ENCODE results near the gene IGSF22. TPM values are rescaled to one million over a fixed set of nuclear protein-coding genes. Genes with fewer than 3 reads are reported as not detected.

IGSF22 gene
- polyA plus RNA-seq, 1 of the 3 experiments (the other 2 are of a cell fraction), result 0.02 TPM

GRCh38 chr11:18768472-18768901, 42.5 kb upstream of the IGSF22 start:
- peaks cover 13% of the 10 kb centered on the region for H3F3A ChIP-seq (replicated peaks; ENCODE audit: insufficient read depth)
- TF ChIP-seq ZBTB33 (IDR thresholded peaks at IDR 0.05; ENCODE audit: borderline replicate concordance, low read depth), result no peak
- TF ChIP-seq RAD21 (IDR thresholded peaks at IDR 0.05; ENCODE audit: low read length), result no peak
- TF ChIP-seq RFX5 (IDR thresholded peaks at IDR 0.05; ENCODE audit: low read length), result no peak
- TF ChIP-seq, protein P1, sequence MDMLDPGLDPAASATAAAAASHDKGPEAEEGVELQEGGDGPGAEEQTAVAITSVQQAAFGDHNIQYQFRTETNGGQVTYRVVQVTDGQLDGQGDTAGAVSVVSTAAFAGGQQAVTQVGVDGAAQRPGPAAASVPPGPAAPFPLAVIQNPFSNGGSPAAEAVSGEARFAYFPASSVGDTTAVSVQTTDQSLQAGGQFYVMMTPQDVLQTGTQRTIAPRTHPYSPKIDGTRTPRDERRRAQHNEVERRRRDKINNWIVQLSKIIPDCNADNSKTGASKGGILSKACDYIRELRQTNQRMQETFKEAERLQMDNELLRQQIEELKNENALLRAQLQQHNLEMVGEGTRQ (IDR thresholded peaks at IDR 0.05; ENCODE audit: borderline replicate concordance, low read depth, low read length), result no peak
- no peak for TF ChIP-seq RCOR1 (IDR thresholded peaks at IDR 0.05; ENCODE audit: low read length)
- no peak for TF ChIP-seq POLR2AphosphoS5 (IDR thresholded peaks at IDR 0.05; ENCODE audit: low read depth, low read length)
- TF ChIP-seq TCF12 (IDR thresholded peaks at IDR 0.05), result no peak
- TF ChIP-seq CHD2 (IDR thresholded peaks at IDR 0.05; ENCODE audit: low read length, partially characterized antibody), result no peak
- no peak for TF ChIP-seq FOXM1 (IDR thresholded peaks at IDR 0.05; ENCODE audit: low read depth)
- POLR2A ChIA-PET, result no interaction called here
- no peaks in the 10 kb centered on the region for H3K27me3 ChIP-seq (ENCODE audit: insufficient read depth)
- no peaks in the 10 kb centered on the region for H3K79me2 ChIP-seq (ENCODE audit: insufficient read depth)
- H2AFZ ChIP-seq (ENCODE audit: low read depth), result no peak overlapping the region
- no peak overlapping the region for H3K9ac ChIP-seq
- H3K9me3 ChIP-seq, result no peaks in the 10 kb centered on the region
- H3K36me3 ChIP-seq (replicated peaks in 1 of 2; ENCODE audit: control insufficient read depth in 1 of 2, insufficient read depth in 2 of 2, low read length in 1 of 2), result no peaks in the 10 kb centered on the region
- 77% methylated on average over 4 of the region's 4 CpGs for WGBS (ENCODE audit: low lambda C conversion rate)
- CTCF ChIA-PET, result interaction anchor here (1.5 to 1.6 kb wide), 4 partner anchors 10 to 37 kb away, joined by 4 to 10 read pairs (median 4); no protein-coding TSS in a partner anchor
- H3K4me1 ChIP-seq (ENCODE audit: control insufficient read depth in 1 of 2, insufficient read depth in 2 of 2, low read depth in 1 of 2, low read length in 1 of 2), result 0 out of 4 replicates have a peak, but pooled peaks cover 0 to under 1% of the 10 kb centered on the region in 2 experiments
- no peak overlapping the region for H3K4me2 ChIP-seq
- DNase-seq, result no peak
- H3K27ac ChIP-seq (ENCODE audit: low read depth in 2 of 2, low read length in 1 of 2), result no peak overlapping the region
- no peaks in the 10 kb centered on the region for H3K9me2 ChIP-seq
- H4K20me1 ChIP-seq (ENCODE audit: insufficient read depth), result no peaks in the 10 kb centered on the region
- no peak overlapping the region for H3K4me3 ChIP-seq (ENCODE audit: low read depth in 2 of 2, low read length in 1 of 2)

GRCh38 chr11:18766015-18766414, 40.0 kb upstream of the IGSF22 start:
- H3K9me3 ChIP-seq, result no peaks in the 10 kb centered on the region
- no peak overlapping the region for H2AFZ ChIP-seq (ENCODE audit: low read depth)
- DNase-seq, result no peak
- peaks cover 16% of the 10 kb centered on the region for H3F3A ChIP-seq (replicated peaks; ENCODE audit: insufficient read depth)
- WGBS (ENCODE audit: low lambda C conversion rate), result 95% methylated on average over 2 of the region's 2 CpGs
- TF ChIP-seq ELF1 (IDR thresholded peaks at IDR 0.05), result no peak
- no peak for TF ChIP-seq MXI1 (IDR thresholded peaks at IDR 0.05; ENCODE audit: low read depth, low read length)
- TF ChIP-seq, protein P1 (IDR thresholded peaks at IDR 0.05; ENCODE audit: borderline replicate concordance, low read depth, low read length), result no peak
- TF ChIP-seq EP300 (IDR thresholded peaks at IDR 0.05; ENCODE audit: borderline replicate concordance in 1 of 2, low read depth in 1 of 2, low read length in 1 of 2), result no peak
- TF ChIP-seq FOXM1 (IDR thresholded peaks at IDR 0.05; ENCODE audit: low read depth), result no peak
- TF ChIP-seq EZH2phosphoT487 (IDR thresholded peaks at IDR 0.05; ENCODE audit: borderline replicate concordance, low read depth), result no peak
- TF ChIP-seq NFIC (IDR thresholded peaks at IDR 0.05; ENCODE audit: borderline replicate concordance), result no peak
- TF ChIP-seq IRF3 (IDR thresholded peaks at IDR 0.05; ENCODE audit: low read depth, low read length), result no peak
- TF ChIP-seq GABPA (IDR thresholded peaks at IDR 0.05; ENCODE audit: low read depth), result no peak
- no peak for TF ChIP-seq CHD2 (IDR thresholded peaks at IDR 0.05; ENCODE audit: low read length, partially characterized antibody)
- TF ChIP-seq, protein P2, sequence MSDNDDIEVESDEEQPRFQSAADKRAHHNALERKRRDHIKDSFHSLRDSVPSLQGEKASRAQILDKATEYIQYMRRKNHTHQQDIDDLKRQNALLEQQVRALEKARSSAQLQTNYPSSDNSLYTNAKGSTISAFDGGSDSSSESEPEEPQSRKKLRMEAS (IDR thresholded peaks at IDR 0.05; ENCODE audit: low read depth), result no peak
- TF ChIP-seq MEF2A (IDR thresholded peaks at IDR 0.05; ENCODE audit: borderline replicate concordance, low read depth), result no peak
- no peak for TF ChIP-seq NRF1 (IDR thresholded peaks at IDR 0.05; ENCODE audit: low read depth, low read length)
- TF ChIP-seq TEAD4 (IDR thresholded peaks at IDR 0.05; ENCODE audit: borderline replicate concordance, insufficient read depth), result no peak
- TF ChIP-seq YY1 (IDR thresholded peaks at IDR 0.05; ENCODE audit: low read depth), result no peak
- TF ChIP-seq FOSL2 (IDR thresholded peaks at IDR 0.05; ENCODE audit: borderline replicate concordance, low read depth), result no peak
- TF ChIP-seq JUND (IDR thresholded peaks at IDR 0.05), result no peak
- no peak for TF ChIP-seq TAF1 (IDR thresholded peaks at IDR 0.05; ENCODE audit: borderline replicate concordance, low read depth, low read length)
- no peak overlapping the region for H3K4me2 ChIP-seq
- H3K79me2 ChIP-seq (ENCODE audit: insufficient read depth), result no peaks in the 10 kb centered on the region
- H3K27me3 ChIP-seq (ENCODE audit: insufficient read depth), result no peaks in the 10 kb centered on the region
- peaks cover 0 to 4% of the 10 kb centered on the region in 2 experiments; a peak in 1 of 4 replicates for H3K4me1 ChIP-seq (ENCODE audit: control insufficient read depth in 1 of 2, insufficient read depth in 2 of 2, low read depth in 1 of 2, low read length in 1 of 2)
- H4K20me1 ChIP-seq (ENCODE audit: insufficient read depth), result no peaks in the 10 kb centered on the region
- POLR2A ChIA-PET, result no interaction called here
- H3K36me3 ChIP-seq (replicated peaks in 1 of 2; ENCODE audit: control insufficient read depth in 1 of 2, insufficient read depth in 2 of 2, low read length in 1 of 2), result no peaks in the 10 kb centered on the region
- no peak overlapping the region for H3K27ac ChIP-seq (ENCODE audit: low read depth in 2 of 2, low read length in 1 of 2)
- H3K9me2 ChIP-seq, result no peaks in the 10 kb centered on the region
- CTCF ChIA-PET, result interaction anchor here (0.6 to 3.8 kb wide), 7 partner anchors 10 to 651 kb away, joined by 3 to 42 read pairs (median 6); partner anchors contain the start of gene MRGPRX4
- no peak overlapping the region for H3K9ac ChIP-seq
- H3K4me3 ChIP-seq (ENCODE audit: low read depth in 2 of 2, low read length in 1 of 2), result no peak overlapping the region
